Gastroesophageal sphincter (tissue), 3 donors: Measurements from ENCODE around the gene RBMS2.

ENCODE experiments used
- CTCF ChIP-seq, 4 experiments: fragments of 200-600 bp in 2 of 4; fragments of 450-650 bp in 2 of 4; sonication (generic) in 1 of 4; IDR thresholded peaks; one replicate each; pipeline ENCODE4 v1.5.1; 2017 to 2019; ENCODE audit warnings: antibody characterized with exemption in 4 of 4, mild to moderate bottlenecking in 2 of 4, moderate library complexity in 2 of 4
- POLR2A ChIP-seq, 2 donors: fragments of 450-650 bp; IDR thresholded peaks; one replicate each; pipeline ENCODE4 v1.6.1; 2017; ENCODE audit warnings: antibody characterized with exemption in 2 of 2, mild to moderate bottlenecking in 2 of 2, moderate library complexity in 1 of 2

GRCh38 chr12:56479625-56480024 lies 42.0 kb upstream of the RBMS2 start:
- TF ChIP-seq CTCF (IDR thresholded peaks at IDR 0.05) (no peak), POLR2A (IDR thresholded peaks at IDR 0.05) (no peak)
